Measurements from ENCODE around the gene VHLL. TPM values are rescaled to one million over a fixed set of nuclear protein-coding genes. Genes with fewer than 3 reads are reported as not detected.

VHLL gene
- polyA plus RNA-seq, 1 of the 3 experiments (the other 2 are of a cell fraction), result not detected

DNA sequence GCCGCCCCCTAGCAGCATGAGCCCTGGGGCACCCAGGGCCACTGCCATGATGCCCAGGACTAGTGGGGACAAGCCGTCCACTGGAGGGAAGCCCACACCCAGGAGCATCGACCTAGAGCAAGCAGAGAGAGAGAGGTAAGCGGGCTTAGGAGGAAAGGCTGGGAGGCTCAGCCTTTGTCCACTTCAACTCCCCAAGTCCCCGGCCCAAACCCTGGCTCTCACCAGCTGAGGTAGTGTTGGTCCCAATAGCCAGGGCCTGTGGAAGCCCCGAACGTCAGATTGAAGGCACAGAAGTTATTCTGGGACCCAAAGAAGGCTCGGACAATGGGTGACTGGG lies 6.0 kb downstream of the VHLL start:
- no peaks in the 10 kb centered on the region for H3K9me3 ChIP-seq
- 94% methylated on average over 8 of the region's 8 CpGs for WGBS (ENCODE audit: low lambda C conversion rate)
- H3K27me3 ChIP-seq (ENCODE audit: insufficient read depth), result no peaks in the 10 kb centered on the region
- H3K4me3 ChIP-seq (ENCODE audit: low read depth in 2 of 2, low read length in 1 of 2), result no peak overlapping the region
- no peak overlapping the region for H3K4me2 ChIP-seq
- H3K36me3 ChIP-seq (replicated peaks in 1 of 2; ENCODE audit: control insufficient read depth in 1 of 2, insufficient read depth in 2 of 2, low read length in 1 of 2), result peaks cover 14 to 22% of the 10 kb centered on the region in 2 experiments
- H3F3A ChIP-seq (replicated peaks; ENCODE audit: insufficient read depth), result peaks cover 8% of the 10 kb centered on the region
- H3K79me2 ChIP-seq (ENCODE audit: insufficient read depth), result peaks cover 18% of the 10 kb centered on the region
- H4K20me1 ChIP-seq (ENCODE audit: insufficient read depth), result no peaks in the 10 kb centered on the region
- ChIA-PET CTCF (no interaction called here), POLR2A (no interaction called here)
- H2AFZ ChIP-seq (ENCODE audit: low read depth), result no peak overlapping the region
- H3K4me1 ChIP-seq (ENCODE audit: control insufficient read depth in 1 of 2, insufficient read depth in 2 of 2, low read depth in 1 of 2, low read length in 1 of 2), result peaks cover 9 to 11% of the 10 kb centered on the region in 2 experiments; a peak in 2 of 4 replicates
- TF ChIP-seq, protein P1, sequence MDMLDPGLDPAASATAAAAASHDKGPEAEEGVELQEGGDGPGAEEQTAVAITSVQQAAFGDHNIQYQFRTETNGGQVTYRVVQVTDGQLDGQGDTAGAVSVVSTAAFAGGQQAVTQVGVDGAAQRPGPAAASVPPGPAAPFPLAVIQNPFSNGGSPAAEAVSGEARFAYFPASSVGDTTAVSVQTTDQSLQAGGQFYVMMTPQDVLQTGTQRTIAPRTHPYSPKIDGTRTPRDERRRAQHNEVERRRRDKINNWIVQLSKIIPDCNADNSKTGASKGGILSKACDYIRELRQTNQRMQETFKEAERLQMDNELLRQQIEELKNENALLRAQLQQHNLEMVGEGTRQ (IDR thresholded peaks at IDR 0.05; ENCODE audit: borderline replicate concordance, low read depth, low read length), result no peak
- TF ChIP-seq ELF1 (IDR thresholded peaks at IDR 0.05) (no peak), SIN3A (IDR thresholded peaks at IDR 0.05; ENCODE audit: borderline replicate concordance, low read depth, low read length) (no peak), JUND (IDR thresholded peaks at IDR 0.05) (no peak), CHD2 (IDR thresholded peaks at IDR 0.05; ENCODE audit: low read length, partially characterized antibody) (no peak), RFX5 (IDR thresholded peaks at IDR 0.05; ENCODE audit: low read length) (no peak), SMC3 (IDR thresholded peaks at IDR 0.05; ENCODE audit: low read depth, low read length) (no peak), GABPA (IDR thresholded peaks at IDR 0.05; ENCODE audit: low read depth) (no peak), TCF12 (IDR thresholded peaks at IDR 0.05) (no peak), EP300 (IDR thresholded peaks at IDR 0.05; ENCODE audit: borderline replicate concordance in 1 of 2, low read depth in 1 of 2, low read length in 1 of 2) (no peak), RXRA (IDR thresholded peaks at IDR 0.05; ENCODE audit: borderline replicate concordance, low read depth) (no peak), NFIC (IDR thresholded peaks at IDR 0.05; ENCODE audit: borderline replicate concordance) (no peak), FOXJ3 (CRISPR knock-in tag; IDR thresholded peaks at IDR 0.05) (no peak)
- TF ChIP-seq, protein P2, sequence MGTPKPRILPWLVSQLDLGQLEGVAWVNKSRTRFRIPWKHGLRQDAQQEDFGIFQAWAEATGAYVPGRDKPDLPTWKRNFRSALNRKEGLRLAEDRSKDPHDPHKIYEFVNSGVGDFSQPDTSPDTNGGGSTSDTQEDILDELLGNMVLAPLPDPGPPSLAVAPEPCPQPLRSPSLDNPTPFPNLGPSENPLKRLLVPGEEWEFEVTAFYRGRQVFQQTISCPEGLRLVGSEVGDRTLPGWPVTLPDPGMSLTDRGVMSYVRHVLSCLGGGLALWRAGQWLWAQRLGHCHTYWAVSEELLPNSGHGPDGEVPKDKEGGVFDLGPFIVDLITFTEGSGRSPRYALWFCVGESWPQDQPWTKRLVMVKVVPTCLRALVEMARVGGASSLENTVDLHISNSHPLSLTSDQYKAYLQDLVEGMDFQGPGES (IDR thresholded peaks at IDR 0.05; ENCODE audit: low read depth, low read length), result no peak
- TF ChIP-seq, protein P3, sequence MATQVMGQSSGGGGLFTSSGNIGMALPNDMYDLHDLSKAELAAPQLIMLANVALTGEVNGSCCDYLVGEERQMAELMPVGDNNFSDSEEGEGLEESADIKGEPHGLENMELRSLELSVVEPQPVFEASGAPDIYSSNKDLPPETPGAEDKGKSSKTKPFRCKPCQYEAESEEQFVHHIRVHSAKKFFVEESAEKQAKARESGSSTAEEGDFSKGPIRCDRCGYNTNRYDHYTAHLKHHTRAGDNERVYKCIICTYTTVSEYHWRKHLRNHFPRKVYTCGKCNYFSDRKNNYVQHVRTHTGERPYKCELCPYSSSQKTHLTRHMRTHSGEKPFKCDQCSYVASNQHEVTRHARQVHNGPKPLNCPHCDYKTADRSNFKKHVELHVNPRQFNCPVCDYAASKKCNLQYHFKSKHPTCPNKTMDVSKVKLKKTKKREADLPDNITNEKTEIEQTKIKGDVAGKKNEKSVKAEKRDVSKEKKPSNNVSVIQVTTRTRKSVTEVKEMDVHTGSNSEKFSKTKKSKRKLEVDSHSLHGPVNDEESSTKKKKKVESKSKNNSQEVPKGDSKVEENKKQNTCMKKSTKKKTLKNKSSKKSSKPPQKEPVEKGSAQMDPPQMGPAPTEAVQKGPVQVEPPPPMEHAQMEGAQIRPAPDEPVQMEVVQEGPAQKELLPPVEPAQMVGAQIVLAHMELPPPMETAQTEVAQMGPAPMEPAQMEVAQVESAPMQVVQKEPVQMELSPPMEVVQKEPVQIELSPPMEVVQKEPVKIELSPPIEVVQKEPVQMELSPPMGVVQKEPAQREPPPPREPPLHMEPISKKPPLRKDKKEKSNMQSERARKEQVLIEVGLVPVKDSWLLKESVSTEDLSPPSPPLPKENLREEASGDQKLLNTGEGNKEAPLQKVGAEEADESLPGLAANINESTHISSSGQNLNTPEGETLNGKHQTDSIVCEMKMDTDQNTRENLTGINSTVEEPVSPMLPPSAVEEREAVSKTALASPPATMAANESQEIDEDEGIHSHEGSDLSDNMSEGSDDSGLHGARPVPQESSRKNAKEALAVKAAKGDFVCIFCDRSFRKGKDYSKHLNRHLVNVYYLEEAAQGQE (IDR thresholded peaks at IDR 0.05; ENCODE audit: low read depth, low read length), result no peak
- TF ChIP-seq, protein P4, sequence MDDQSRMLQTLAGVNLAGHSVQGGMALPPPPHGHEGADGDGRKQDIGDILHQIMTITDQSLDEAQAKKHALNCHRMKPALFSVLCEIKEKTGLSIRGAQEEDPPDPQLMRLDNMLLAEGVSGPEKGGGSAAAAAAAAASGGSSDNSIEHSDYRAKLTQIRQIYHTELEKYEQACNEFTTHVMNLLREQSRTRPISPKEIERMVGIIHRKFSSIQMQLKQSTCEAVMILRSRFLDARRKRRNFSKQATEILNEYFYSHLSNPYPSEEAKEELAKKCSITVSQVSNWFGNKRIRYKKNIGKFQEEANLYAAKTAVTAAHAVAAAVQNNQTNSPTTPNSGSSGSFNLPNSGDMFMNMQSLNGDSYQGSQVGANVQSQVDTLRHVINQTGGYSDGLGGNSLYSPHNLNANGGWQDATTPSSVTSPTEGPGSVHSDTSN (IDR thresholded peaks at IDR 0.05), result no peak
- no peak overlapping the region for H3K27ac ChIP-seq (ENCODE audit: low read depth in 2 of 2, low read length in 1 of 2)
- DNase-seq, result no peak
- no peaks in the 10 kb centered on the region for H3K9me2 ChIP-seq
- H3K9ac ChIP-seq, result no peak overlapping the region
